Stimulated activated CD8-positive, alpha-beta memory T cell treated with anti-CD3 and anti-CD28 coated beads, Interleukin-4, amount 100 ng/mL, for 1 hour (primary cell): ENCODE measurements around the gene ZAP70.

Experiments
- DNase-seq, 2 donors: peaks; one replicate each; pipeline ENCODE4 v3.0.0-alpha.2; 2020; ENCODE audit warnings: low read depth in 2 of 2, low spot score in 1 of 2

The ZAP70 gene

GRCh38 chr2:97715951-97716694 lies 2.7 kb downstream of the ZAP70 start:
- DNase-seq, result no peak

- DNase-seq, result no peak
Measured at GRCh38 chr2:97716695-97717612, 3.6 kb downstream of the ZAP70 start.

GRCh38 chr2:97717613-97717995 lies 4.2 kb downstream of the ZAP70 start:
- DNase-seq, result no peak

GRCh38 chr2:97718051-97718882 lies 4.9 kb downstream of the ZAP70 start:
- DNase-seq, result peak; percentile 47 to 58

- DNase-seq, result no peak
Measured at GRCh38 chr2:97718942-97719341, 5.6 kb downstream of the ZAP70 start.

GRCh38 chr2:97719362-97720155 lies 6.2 kb downstream of the ZAP70 start:
- no peak for DNase-seq

GRCh38 chr2:97720746-97721145 lies 7.4 kb downstream of the ZAP70 start:
- DNase-seq, result no peak

GRCh38 chr2:97722227-97722626 lies 8.9 kb downstream of the ZAP70 start:
- DNase-seq, result no peak

GRCh38 chr2:97723156-97724072 lies 10.0 kb downstream of the ZAP70 start:
- no peak for DNase-seq

- no peak for DNase-seq
Measured at GRCh38 chr2:97724073-97724410, 10.7 kb downstream of the ZAP70 start.

- DNase-seq, result no peak
Measured at GRCh38 chr2:97724501-97724900, 11.1 kb downstream of the ZAP70 start.

GRCh38 chr2:97724946-97725688 lies 11.7 kb downstream of the ZAP70 start:
- no peak for DNase-seq

- DNase-seq, result no peak
Measured at GRCh38 chr2:97726261-97727064, 13.1 kb downstream of the ZAP70 start.

- no peak for DNase-seq
Measured at GRCh38 chr2:97727296-97727695, 13.9 kb downstream of the ZAP70 start.

- no peak for DNase-seq
Measured at GRCh38 chr2:97728091-97728731, 14.8 kb downstream of the ZAP70 start.

- no peak for DNase-seq
Measured at GRCh38 chr2:97730245-97730644, 16.9 kb downstream of the ZAP70 start.

GRCh38 chr2:97731274-97732020 lies 18.1 kb downstream of the ZAP70 start:
- DNase-seq, result no peak
